GM19438 (cell line): ENCODE results near the gene SLC1A4.
"Not testable (repeated sequence)": the region's sequence is repeated elsewhere in the genome, so short reads cannot be mapped to it uniquely, and the experiment has no call there.

Source experiments
- ATAC-seq: cut with Tn5 transposase; IDR thresholded peaks from one replicate; pipeline ENCODE4 v1.9.1; 2021; ENCODE audit warnings: low read depth; ENCODE audit not compliant: unreplicated experiment

Gene SLC1A4

DNA sequence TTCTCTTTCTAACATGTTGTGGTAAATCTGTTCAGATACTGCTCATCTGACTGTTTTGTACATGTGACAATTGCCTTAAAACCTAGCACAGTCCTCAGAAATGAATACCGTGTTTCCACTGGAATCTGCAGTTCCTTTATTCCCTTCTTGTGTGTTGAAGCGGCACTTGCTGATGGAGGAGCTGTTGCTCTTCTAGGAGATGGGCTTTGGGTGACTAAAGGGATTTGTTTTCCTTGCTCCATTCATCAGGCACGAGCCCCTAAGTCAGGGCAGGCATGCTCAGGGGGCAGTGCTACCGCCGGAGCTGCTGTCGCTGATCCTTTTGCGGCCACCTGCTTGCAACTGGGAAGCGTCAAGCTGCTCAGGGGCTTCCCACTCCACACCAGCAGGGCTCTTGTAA is 34.5 kb downstream of the SLC1A4 start:
- ATAC-seq: no peak

DNA sequence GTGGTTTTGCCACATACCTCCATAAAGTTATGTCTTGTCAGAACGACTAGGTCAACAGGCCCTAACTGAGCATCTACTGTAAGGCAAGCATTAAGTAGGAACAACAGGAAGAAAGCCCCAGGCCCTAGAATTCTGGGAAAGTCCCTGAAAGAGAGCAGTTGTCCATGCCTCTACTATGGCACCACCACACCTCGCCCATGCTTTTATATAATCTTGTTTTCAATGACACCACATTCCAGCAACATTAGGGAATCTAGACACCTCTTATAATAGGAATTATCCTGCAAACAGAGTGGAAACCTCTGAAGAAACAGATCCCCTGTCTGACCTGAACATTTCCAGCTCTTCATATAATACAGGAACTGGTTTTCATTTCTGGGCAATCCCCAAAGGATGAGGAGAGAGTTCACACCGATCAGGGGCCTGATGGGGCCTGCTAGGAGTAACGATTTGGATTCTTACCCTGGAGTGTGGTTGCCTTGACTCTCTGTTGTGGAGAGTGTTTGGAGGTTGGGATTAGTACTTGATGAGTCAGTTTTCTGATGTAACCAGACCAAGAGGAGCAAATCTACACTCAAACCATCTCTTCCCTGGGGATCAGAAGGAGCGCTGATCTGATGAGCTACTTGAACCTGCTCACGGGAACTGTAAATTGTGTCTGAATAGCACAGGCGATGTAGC is 35.1 kb downstream of the SLC1A4 start:
- ATAC-seq: no peak

DNA sequence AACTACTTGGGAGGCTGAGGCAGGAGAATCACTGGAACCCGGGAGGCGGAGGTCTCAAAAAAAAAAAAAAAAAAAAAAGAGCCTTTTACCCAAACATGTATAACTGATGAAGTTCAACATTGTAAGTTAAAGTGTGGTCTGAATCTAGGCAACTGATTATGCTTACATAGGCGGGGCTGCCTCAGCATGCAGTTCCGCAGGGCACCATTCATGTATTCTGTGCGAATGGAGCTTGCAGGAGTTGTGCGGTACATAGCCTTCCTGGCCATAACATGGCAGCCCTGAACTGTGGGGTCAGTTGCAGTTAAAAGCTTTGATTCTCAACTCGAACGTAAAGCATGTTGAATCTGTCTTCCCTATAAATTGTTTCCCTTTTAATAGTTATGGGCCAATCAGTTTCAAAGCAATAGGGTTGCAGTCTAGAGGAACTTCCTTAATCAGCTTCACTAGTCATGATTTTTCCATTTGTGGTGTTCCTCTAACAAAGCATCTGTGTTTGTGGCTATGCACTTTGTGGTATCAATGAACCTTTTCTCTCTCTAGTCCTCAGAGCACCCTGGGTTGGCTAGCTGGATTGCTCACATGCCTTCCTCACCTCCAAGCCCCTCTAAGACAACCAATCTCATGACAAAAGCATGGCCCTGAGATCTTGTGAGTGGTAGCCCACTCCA is 36.4 kb downstream of the SLC1A4 start:
- no peak for ATAC-seq

DNA sequence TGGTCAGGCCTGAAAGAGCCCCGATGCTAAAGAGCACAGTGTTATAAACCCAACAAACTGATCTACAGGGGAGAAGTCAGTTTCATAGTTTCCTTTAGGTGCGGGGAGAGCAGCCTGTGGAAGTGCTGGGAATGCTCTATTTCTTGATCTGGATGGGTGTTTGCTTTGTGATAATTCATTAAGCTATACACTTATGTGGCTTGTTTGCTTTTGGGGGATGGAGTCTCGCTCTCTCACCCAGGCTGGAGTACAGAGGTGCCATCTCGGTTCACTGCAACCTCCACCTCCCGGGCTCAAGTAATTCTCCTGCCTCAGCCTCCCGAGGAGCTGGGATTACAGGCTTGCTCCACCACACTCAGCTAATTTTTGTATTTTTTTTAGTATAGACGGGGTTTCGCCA is 37.0 kb downstream of the SLC1A4 start:
- no peak for ATAC-seq

DNA sequence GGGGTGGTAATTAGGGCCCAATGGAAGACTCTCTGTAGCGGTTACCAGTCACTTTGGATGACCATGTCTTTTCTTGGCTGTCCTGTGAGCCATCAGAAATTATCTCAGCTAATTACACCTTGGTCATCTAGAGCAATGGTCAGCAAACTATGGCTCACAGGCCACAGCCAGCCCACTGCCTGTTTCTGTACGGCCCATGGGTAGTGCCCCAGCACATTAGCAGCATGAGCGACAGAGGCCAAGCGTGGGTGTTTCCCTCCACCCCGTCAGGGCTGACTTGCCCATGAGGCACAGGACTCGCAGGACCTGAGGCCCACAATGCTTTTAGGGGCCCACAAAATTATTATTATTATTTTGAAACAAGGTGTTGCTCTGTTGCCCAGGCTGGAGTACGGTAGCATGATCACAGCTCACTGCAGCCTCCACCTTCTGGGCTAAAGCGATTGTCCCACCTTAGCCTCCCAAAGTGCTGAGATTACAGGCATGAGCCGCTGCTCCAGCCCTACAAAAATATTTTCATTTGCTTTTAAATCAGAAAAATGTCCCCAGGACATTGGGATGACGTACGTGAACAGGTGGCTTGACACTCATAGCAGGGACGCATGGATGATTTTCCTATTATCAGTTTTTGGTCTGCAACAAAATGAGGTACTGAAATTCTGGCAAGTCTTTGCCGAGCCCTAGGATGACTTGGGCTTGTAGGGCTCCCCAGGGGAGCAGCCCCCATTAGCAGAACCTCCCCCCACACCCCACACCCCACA is 37.7 kb downstream of the SLC1A4 start:
- no peak for ATAC-seq

DNA sequence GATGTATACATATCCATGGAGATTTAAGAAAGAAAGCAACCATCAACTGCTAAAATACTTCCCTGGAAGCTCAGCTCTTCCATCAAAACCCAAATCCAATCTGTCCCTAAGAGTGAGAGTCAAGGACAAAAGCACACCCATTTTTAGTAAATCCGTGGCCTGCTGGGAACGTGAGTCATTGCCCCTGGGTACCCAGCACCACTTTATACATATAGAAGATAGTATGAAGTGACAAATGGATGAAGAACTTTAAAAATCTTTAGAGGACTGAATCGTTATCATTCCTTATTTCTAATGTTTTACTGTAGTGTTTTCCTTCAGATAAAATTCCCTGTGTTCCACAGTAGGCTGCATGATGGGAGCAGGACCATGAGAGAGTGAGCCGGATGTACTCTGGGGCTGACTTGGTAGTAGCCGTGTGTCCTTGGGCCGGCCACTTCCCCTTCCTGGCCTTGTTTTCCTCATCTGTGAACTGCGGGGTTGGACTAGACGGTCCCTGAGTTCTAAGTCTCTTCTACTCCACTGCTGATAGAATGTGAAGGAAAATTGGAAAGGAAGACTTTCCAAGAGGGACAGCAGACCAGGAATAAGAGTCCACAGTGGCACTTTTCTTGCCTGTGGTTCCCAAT is 38.5 kb downstream of the SLC1A4 start:
- no peak for ATAC-seq

DNA sequence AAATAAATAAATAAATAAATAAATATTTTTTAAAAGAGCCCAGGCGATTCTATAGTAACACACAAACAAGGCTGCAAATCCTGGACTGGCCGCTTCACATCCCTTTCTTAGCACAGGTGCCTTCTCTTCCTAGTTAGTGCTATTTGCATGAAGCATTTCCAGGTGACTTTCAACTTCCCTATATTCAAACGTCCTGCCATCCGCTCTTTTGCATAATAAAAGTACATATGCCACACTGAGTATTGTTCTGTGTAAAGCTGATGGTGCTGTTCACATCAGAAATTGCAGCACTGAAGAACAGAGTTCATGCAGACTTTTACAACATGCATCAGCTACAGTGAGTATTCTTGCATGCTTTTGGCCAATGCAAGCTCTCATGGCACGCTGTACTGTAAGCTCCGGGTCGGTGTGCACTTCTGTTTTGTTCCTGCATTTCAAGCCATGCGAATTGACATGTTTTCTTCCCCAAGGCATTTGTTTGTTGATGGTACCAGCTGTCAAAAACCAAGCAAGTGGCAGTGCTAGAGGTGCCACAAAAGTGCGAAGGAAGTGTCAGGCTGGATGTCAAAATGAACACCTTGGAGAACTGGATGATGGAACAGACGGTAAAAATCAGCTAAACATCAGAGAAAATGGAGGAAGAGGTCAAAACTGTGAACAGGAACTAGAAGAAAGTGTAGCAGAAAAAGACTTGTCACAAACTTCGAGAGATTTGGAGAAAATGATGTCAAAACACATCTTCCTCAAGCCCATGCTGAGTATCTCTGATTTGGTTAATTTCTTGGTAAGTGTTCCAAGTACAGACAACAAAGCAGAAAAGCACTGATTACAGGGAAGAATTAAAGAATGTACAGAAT is 41.5 kb downstream of the SLC1A4 start:
- no peak for ATAC-seq

DNA sequence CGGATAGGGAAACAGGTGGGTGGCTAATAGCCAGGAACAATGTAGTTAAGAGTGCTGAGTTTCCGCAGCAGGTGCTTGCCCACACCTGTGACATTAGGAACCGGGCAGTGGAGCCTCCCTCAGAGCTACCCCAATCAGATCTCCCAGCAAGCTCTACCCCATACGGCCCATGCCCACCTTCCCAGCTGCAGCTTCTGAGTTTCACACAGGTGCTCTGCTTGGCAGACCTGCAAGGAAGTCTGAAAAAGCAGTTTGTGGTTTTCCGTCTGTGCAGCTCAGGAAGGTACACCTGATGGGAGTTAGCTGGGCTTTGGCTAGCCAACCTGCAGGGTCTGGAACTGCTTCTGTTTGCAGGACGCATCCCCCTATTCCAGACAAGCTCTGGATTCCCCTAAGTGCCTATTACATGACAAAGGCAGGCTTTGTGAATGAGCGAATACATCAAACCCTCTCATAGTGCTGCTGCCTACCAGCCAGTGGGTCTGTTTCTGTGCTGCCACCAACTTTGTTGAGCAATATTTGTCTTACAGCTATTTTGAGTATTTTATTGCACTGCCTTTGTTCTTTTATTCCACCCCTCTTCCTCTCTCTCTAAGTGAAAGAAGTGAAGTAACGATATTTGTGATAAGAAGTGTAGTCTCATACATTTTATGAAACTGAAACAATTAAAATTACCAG is 42.3 kb downstream of the SLC1A4 start:
- ATAC-seq: no peak

DNA sequence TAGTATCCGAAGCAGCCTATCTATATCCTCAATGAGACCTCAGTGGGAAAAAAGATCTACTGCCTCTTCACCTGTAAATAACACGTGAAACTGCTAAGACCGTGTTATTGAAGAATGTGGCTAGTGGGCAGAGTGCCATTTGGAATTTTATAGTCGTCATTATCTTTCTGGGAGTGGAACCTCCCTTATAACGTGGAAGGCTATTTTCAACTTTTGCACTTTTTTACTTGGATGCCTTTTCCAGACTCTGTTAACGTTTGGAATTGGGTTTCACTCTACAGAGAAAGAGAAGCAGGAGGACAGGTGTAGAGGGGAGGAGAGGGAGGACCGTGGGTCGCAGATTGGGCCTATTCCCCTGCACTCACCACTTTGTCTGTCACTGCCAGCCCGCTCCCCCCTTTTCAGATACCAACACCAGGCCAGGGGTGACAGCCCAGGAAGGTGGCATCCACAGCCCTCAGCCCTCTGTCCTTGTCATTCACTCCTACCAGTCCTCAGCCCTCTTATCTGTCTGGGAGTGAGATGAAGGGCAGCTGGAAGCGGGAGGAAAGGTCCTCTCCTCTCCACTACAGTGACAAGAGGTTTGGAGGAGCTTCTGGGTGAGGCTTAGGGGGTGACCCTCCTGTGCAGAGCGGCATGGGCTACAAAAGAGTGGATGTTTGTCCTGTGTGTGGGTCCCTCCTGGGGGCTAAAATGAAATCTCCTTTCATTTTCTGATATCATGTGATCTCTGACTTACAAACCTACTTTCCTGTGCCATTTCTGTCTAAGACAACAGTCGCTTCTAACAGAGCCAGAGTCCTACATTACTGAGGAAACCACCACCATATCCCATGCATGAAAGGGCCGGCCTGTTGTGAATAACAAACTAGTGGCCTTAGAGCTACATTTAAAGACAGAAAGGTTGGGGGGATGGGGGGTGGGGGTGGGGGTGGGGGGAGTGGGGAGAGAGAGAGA is 43.1 kb downstream of the SLC1A4 start:
- no peak for ATAC-seq

DNA sequence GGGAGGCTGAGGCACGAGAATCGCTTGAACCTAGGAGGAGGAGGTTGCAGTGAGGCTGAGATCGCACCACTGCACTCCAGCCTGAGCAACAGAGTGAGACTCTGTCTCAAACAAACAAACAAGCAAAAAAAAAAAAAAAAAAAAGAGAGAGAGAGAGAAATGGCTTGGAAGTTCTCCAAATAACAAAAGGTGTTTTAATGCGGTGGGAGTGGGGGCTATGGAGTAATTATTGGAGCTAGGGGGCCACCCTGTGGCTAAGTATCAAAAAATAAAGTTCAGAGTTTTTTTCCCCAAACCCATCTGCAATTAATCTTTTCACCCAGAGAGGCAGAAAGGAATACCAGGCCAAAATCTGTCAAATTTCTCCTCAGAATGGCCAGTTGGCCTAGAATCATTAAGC is 44.0 kb downstream of the SLC1A4 start:
- ATAC-seq: no peak

DNA sequence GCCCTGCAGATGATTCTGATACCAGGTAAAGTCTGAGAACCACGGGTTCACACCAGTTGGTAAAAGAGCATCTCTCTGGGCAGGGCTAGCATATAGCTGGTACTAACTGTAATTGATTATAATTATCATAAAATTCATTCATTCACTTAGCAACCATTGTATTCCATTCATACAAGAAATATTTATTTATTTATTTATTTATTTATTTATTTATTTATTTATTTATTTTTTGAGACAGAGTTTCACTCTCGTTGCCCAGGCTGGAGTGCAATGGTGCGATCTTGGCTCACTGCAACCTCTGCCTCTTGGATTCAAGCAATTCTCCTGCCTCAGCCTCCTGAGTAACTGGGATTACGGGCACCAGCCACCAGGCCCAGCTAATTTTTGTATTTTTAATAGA is 44.5 kb downstream of the SLC1A4 start:
- ATAC-seq: not testable (repeated sequence)

DNA sequence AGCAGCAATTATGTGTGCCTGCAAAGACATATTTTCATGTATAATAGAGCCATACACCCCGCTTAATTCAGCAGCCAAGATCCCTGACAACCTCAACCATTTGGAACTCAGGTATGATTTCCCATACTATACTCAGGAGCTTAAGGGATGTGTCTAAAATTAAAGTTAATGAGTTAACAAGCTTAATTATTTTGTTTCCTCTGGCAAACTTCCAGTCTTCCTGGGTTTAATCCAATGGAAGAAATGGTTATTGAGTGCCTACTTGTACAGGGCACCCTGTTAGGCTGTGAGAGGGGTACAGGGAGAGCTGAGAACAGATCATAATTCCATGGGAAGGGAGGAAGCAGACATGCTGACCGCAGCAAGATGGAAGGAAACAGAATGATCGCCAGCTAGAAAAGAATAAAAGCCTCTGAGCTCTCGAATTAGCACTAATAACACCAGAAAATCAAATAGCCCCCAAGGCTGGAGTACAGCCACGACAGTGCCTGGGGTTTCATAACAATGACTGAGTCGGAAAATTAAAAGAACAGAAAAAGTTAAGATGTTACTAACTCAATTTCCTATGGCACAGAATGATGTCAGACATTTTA is 46.2 kb downstream of the SLC1A4 start:
- no peak for ATAC-seq

DNA sequence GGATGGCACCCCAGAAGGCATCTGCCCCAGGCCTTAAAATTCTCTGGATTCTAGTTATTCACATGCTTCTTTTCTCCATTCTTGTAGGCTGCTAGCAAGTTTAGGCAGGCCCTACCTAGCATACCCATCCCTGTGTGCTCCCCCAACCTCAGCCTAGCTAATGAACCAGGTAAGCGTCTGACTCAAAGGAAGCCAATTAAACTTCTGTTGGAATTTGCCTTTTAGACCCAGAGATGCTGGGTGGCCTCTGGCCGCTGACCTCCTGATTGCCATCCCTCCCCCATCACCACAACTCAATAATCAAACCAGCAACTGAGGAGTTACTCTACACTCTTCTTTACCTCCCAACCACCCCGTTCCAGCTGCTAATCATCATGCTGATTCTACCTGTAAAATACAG is 48.0 kb downstream of the SLC1A4 start:
- ATAC-seq: no peak

DNA sequence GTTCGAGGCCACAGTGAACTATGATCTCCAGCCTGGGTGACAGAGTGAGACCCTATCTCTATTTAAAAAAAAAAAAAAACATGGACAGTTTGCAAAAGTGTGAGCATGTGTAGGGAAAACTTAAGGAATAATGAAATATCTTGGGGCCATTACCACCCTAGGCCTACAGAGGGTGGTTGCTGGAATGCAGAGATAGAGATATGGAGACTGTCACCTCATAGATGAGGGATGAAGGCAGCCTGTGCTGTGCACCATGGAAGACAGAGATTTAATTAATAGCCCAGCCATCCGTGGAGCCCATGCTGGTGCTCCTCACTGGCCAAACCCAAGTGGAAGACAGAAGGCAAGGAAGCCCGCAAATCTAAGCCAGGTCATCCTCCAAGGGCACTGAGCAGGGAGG is 50.4 kb downstream of the SLC1A4 start:
- ATAC-seq: no peak

DNA sequence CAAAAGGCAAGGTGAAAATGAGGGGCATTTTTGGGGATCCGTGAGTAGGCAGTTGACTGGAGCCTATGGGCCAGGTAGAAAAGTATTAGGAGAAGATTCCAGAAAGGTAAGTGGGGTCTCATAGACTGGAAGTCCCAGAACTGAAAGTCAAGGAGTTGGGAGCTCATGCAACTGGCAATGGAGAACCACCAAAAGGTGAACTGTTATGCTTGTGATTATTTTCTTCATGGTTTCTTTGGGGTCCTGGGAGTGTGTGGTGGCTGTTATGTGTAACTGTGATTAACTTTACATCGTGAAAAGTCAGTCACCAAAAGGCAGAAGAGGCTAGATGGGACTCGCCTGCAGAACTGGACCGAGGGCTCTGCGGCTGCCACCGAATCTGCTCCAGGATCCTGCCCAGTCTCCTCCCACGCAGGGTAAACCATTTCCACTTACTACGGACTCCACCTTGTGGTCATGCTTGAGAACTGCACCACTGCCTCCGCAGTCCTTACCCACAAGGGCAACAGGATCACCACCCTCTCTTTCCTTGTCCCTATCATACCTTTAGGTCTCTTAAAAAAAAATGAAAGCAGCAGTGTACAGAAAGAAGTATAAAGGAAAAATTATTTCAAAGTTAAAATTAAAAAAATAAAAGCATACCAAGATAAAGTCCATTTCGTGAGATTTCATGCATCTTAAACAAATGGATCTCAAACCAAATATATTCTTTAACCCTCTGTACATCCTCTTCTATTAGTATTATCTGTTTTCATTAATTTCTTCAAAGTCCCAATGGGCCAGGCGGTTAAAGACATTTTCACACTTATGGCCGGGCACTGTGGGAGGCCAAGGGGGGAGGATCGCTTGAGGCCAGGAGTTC is 51.4 kb downstream of the SLC1A4 start:
- ATAC-seq: peak; percentile 81

DNA sequence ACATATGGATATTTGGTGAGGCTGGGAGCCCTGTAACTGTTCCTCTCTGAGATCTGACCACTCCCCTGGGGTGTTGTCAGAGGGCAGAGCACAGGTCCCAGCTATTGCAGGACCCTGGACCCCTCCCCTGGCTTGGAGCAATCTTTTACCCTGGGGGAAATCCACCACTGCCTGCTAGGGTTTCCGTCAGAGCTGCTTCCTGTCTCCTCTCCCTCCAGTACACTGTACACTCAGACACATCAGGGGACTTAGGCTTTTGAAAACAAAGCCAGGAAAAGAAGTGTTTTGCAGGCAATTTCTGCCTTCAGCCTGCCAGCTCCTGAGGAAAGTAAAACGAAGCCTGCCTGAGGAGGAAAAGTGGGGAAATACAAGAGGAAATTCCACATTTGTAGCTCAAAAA is 53.8 kb downstream of the SLC1A4 start:
- ATAC-seq: no peak

DNA sequence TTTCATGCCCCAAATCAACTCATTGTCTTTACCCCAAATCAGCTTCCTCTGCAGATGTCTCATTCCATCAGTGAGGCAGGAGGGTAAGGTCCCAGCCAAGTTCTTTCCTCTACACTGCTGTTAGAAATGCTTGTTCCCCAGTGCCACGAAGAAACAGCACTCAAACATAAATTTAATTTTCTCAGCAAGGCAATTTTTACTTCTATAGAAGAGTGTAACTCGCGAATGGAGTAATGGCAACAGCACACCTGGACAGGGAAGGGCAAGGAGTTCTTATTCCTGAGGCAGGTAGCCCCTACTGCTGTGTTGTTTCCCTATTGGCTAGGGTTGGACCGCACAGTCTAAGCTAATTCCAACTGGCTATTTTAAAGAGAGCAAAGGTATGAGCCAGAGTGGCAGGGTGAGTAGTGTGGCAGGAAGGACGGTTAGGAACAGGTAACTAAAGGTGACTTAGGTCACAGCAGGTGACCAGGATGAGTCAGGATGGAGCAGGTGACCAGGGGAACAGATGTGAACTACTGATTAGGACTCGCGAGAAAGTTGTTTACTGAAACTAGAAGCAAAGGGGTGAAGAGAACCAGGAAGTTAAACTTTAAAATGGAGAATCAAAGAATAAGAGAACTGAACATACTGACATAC is 55.0 kb downstream of the SLC1A4 start:
- no peak for ATAC-seq
